ENCODE results near the gene OSMR. TPM values are rescaled to one million over a fixed set of nuclear protein-coding genes. Genes with fewer than 3 reads are reported as not detected.
"Not testable (repeated sequence)": the region's sequence is repeated elsewhere in the genome, so short reads cannot be mapped to it uniquely, and the experiment has no call there.

OSMR gene
- total and polyA plus RNA-seq, 2 experiments from 2014 or later, result 1.5 to 2.6 TPM

- Mint-ChIP-seq H3K9me3 (peaks cover 54% of the 10 kb centered on the region), H3K36me3 (ENCODE audit: low read depth) (peaks cover 31% of the 10 kb centered on the region)
- H3K9me2 ChIP-seq (ENCODE audit: insufficient read depth), result peaks cover 10% of the 10 kb centered on the region
- H3K4me1 Mint-ChIP-seq; H3K27me3 ChIP-seq (ENCODE audit: insufficient read depth); H3F3A ChIP-seq (replicated peaks; ENCODE audit: low read depth); DNase-seq (ENCODE audit: low spot score); H3K27ac ChIP-seq (ENCODE audit: low read depth); H2AFZ ChIP-seq; H3K4me2 ChIP-seq; H3K4me3 Mint-ChIP-seq; H3K79me2 ChIP-seq (replicated peaks; ENCODE audit: insufficient read depth); ATAC-seq; H3K36me3 ChIP-seq (ENCODE audit: insufficient read depth); H4K20me1 ChIP-seq (replicated peaks; ENCODE audit: insufficient read depth); H3K27ac Mint-ChIP-seq; H3K4me1 ChIP-seq (ENCODE audit: insufficient read depth); H3K4me3 ChIP-seq; H3K27me3 Mint-ChIP-seq (ENCODE audit: insufficient read depth, low read depth, poor library complexity): not testable (repeated sequence)
Observed at GRCh38 chr5:38861986-38862770, 16.4 kb downstream of the OSMR start.

- H3K27me3 Mint-ChIP-seq (ENCODE audit: insufficient read depth, low read depth, poor library complexity), result no peaks in the 10 kb centered on the region
- peaks cover 18% of the 10 kb centered on the region for H3K36me3 Mint-ChIP-seq (ENCODE audit: low read depth)
- no peak overlapping the region for H3K27ac Mint-ChIP-seq
- ATAC-seq (no peak), DNase-seq (ENCODE audit: low spot score) (no peak)
- Histone ChIP-seq H3K27ac (ENCODE audit: low read depth) (no peak overlapping the region), H2AFZ (no peak overlapping the region), H3K9me2 (ENCODE audit: insufficient read depth) (no peaks in the 10 kb centered on the region), H3K4me1 (ENCODE audit: insufficient read depth) (peaks cover 12% of the 10 kb centered on the region), H3K4me3 (no peak overlapping the region), H3K4me2 (no peak overlapping the region), H4K20me1 (replicated peaks; ENCODE audit: insufficient read depth) (no peaks in the 10 kb centered on the region), H3K36me3 (ENCODE audit: insufficient read depth) (no peaks in the 10 kb centered on the region), H3K27me3 (ENCODE audit: insufficient read depth) (no peaks in the 10 kb centered on the region), H3F3A (replicated peaks; ENCODE audit: low read depth) (no peaks in the 10 kb centered on the region), H3K79me2 (replicated peaks; ENCODE audit: insufficient read depth) (no peaks in the 10 kb centered on the region)
- peaks cover 14% of the 10 kb centered on the region for H3K4me1 Mint-ChIP-seq
- H3K9me3 Mint-ChIP-seq, result peaks cover 29% of the 10 kb centered on the region
- no peak overlapping the region for H3K4me3 Mint-ChIP-seq
- TF ChIP-seq ZNF331 (CRISPR knock-in tag; IDR thresholded peaks at IDR 0.05; ENCODE audit: low read depth) (no peak), ETS1 (IDR thresholded peaks at IDR 0.05) (no peak), STAT1 (IDR thresholded peaks at IDR 0.05; ENCODE audit: unreplicated experiment) (no peak), NANOG (IDR thresholded peaks at IDR 0.05; ENCODE audit: borderline replicate concordance) (no peak), ZNF114 (CRISPR knock-in tag; IDR thresholded peaks at IDR 0.05) (no peak), EZH2 (IDR thresholded peaks at IDR 0.05; ENCODE audit: low read depth, unreplicated experiment) (no peak), REST (IDR thresholded peaks at IDR 0.05; ENCODE audit: unreplicated experiment) (no peak), POLR2AphosphoS5 (IDR thresholded peaks at IDR 0.05; ENCODE audit: low read depth) (no peak), CTCF (conservative IDR thresholded peaks at IDR 0.05; ENCODE audit: low read depth in 2 of 2) (no peak)
Observed at GRCh38 chr5:38866362-38867031, 20.7 kb downstream of the OSMR start.

Data from GM23338 (cell line).